IMR-90 (cell line): ENCODE data around the gene AURKA. TPM values are rescaled to one million over a fixed set of nuclear protein-coding genes. Genes with fewer than 3 reads are reported as not detected.

Experiments
- ATAC-seq: fragments of 200-7000 bp; cut with Tn5 transposase; 2 replicates; pipeline ENCODE4 v1.9.1; 2020; ENCODE audit warnings: low read depth, mild to moderate bottlenecking, moderate library complexity
- BruUV-seq: library from RNA; stranded (reverse); fragments of 400-500 nt; replicated peaks from 2 replicates; lab custom pipeline; 2021; lab: Mats Ljungman, UMichigan
- CTCF ChIA-PET: fragments of 300-600 bp; formaldehyde crosslinking; extraction: SDS; loops from one replicate; lab custom pipeline; 2021; ENCODE audit warnings: antibody characterized with exemption; lab: Yijun Ruan, JAX
- POLR2A ChIA-PET: fragments of 300-600 bp; sonication (Branson Sonifier 250); formaldehyde crosslinking; loops from one replicate; lab custom pipeline; 2022; ENCODE audit warnings: antibody characterized with exemption; ENCODE audit not compliant: unreplicated experiment; lab: Charles Lee
- DNase-seq: peaks from one replicate; pipeline ENCODE4 v3.0.0; 2013
- H2AFZ ChIP-seq: replicated peaks from 2 replicates; pipeline ENCODE3; 2013; ENCODE audit warnings: low read length, mild to moderate bottlenecking; ENCODE audit not compliant: poor library complexity
- H2AK5ac ChIP-seq: 2 replicates; pipeline ENCODE4 v1.6.1; 2013; ENCODE audit warnings: low read depth, low read length, inconsistent platforms
- H2AK9ac ChIP-seq: replicated peaks from 2 replicates; pipeline ENCODE3; 2013; ENCODE audit warnings: mild to moderate bottlenecking, low read depth, low read length, moderate library complexity; ENCODE audit not compliant: poor library complexity
- H2BK120ac ChIP-seq: 2 replicates; pipeline ENCODE4 v1.6.1; 2013; ENCODE audit warnings: low read depth, low read length, inconsistent platforms
- H2BK15ac ChIP-seq: 3 replicates; pipeline ENCODE4 v1.6.1; 2013; ENCODE audit warnings: low read depth, low read length, inconsistent platforms
- H2BK20ac ChIP-seq: 2 replicates; pipeline ENCODE4 v1.6.1; 2013; ENCODE audit warnings: low read depth, mild to moderate bottlenecking, inconsistent platforms, low read length, moderate library complexity
- H2BK5ac ChIP-seq: 2 replicates; pipeline ENCODE4 v1.6.1; 2013; ENCODE audit warnings: mild to moderate bottlenecking, low read depth, low read length, inconsistent platforms; ENCODE audit not compliant: poor library complexity, severe bottlenecking
- H3K14ac ChIP-seq: replicated peaks from 2 replicates; pipeline ENCODE4 v1.6.1; 2013; ENCODE audit warnings: low read depth, low read length, inconsistent platforms
- H3K18ac ChIP-seq: 2 replicates; pipeline ENCODE4 v1.6.1; 2013; ENCODE audit warnings: low read depth, low read length, control low read depth
- H3K23ac ChIP-seq: 2 replicates; pipeline ENCODE4 v1.6.1; 2013; ENCODE audit warnings: low read depth, low read length, inconsistent platforms
- H3K27ac ChIP-seq: 2 replicates; pipeline ENCODE4 v1.5.1; 2013; ENCODE audit warnings: mild to moderate bottlenecking, control low read depth, low read length; ENCODE audit not compliant: insufficient read depth
- H3K27me3 ChIP-seq: 2 replicates; pipeline ENCODE4 v1.6.1; 2013; ENCODE audit warnings: low read length; ENCODE audit not compliant: control insufficient read depth, insufficient read depth
- H3K36me3 ChIP-seq: 2 replicates; pipeline ENCODE4 v1.6.1; 2013; ENCODE audit warnings: low read length, mixed read lengths; ENCODE audit not compliant: control insufficient read depth, insufficient read depth
- H3K4ac ChIP-seq: 2 replicates; pipeline ENCODE4 v1.6.1; 2013; ENCODE audit warnings: low read depth, low read length, inconsistent platforms
- H3K4me1 ChIP-seq: 2 replicates; pipeline ENCODE4 v1.6.1; 2013; ENCODE audit warnings: low read length, mixed read lengths; ENCODE audit not compliant: control insufficient read depth, insufficient read depth
- H3K4me2 ChIP-seq: 2 replicates; pipeline ENCODE4 v1.6.1; 2013; ENCODE audit warnings: low read depth, mild to moderate bottlenecking, control low read depth, low read length, moderate library complexity
- H3K4me3 ChIP-seq: 2 replicates; pipeline ENCODE4 v1.5.1; 2013; ENCODE audit warnings: low read depth, mild to moderate bottlenecking, control low read depth, low read length, moderate library complexity; ENCODE audit not compliant: insufficient read depth
- H3K56ac ChIP-seq: 2 replicates; pipeline ENCODE4 v1.6.1; 2013; ENCODE audit warnings: low read length, inconsistent platforms; ENCODE audit not compliant: insufficient read depth; ENCODE audit errors: extremely low read depth
- H3K79me1 ChIP-seq, 2 experiments: 2 replicates each; pipeline ENCODE4 v1.6.1; 2013; ENCODE audit warnings: low read length in 2 of 2, inconsistent platforms in 1 of 2, low read depth in 1 of 2
- H3K9ac ChIP-seq: 2 replicates; pipeline ENCODE4 v1.6.1; 2013; ENCODE audit warnings: low read depth, low read length, control low read depth
- H3K9me1 ChIP-seq: 2 replicates; pipeline ENCODE4 v1.6.1; 2013; ENCODE audit warnings: low read length, inconsistent platforms; ENCODE audit not compliant: insufficient read depth
- H3K9me3 ChIP-seq: 2 replicates; pipeline ENCODE4 v1.6.1; 2013; ENCODE audit warnings: low read length; ENCODE audit not compliant: control insufficient read depth, insufficient read depth
- H4K20me1 ChIP-seq: 2 replicates; pipeline ENCODE4 v1.6.1; 2013; ENCODE audit warnings: low read length, inconsistent platforms; ENCODE audit not compliant: insufficient read depth
- H4K5ac ChIP-seq: 2 replicates; pipeline ENCODE4 v1.6.1; 2013; ENCODE audit warnings: mild to moderate bottlenecking, low read depth, low read length, control low read depth
- H4K8ac ChIP-seq, 2 experiments: 2 replicates each; pipeline ENCODE4 v1.6.1; 2013; ENCODE audit warnings: low read depth in 2 of 2, low read length in 2 of 2, control low read depth in 1 of 2, inconsistent platforms in 1 of 2
- H4K91ac ChIP-seq: 2 replicates; pipeline ENCODE4 v1.6.1; 2013; ENCODE audit warnings: low read depth, low read length, inconsistent platforms; ENCODE audit not compliant: insufficient read depth
- CEBPB ChIP-seq: IDR thresholded peaks from 2 replicates; pipeline ENCODE4 v1.6.1; 2012; ENCODE audit warnings: low read depth, low read length, improper control_type of control experiment
- MXI1 ChIP-seq: IDR thresholded peaks from 2 replicates; pipeline ENCODE4 v1.6.1; 2012; ENCODE audit warnings: low read depth, mild to moderate bottlenecking, low read length, moderate library complexity, borderline replicate concordance
- WGBS, 2 experiments: methylation state at CpG; one replicate each; pipeline versions ENCODE4 v1.1.5 to v1.1.7; 2013; ENCODE audit warnings: missing lambda C conversion rate in 2 of 2; ENCODE audit not compliant: insufficient read length in 1 of 2; ENCODE audit errors: extremely low coverage in 2 of 2; 5-methylcytosine and 5-hydroxymethylcytosine counted together
- dilution Hi-C: fragments of 300-500 bp; cut with HindIII; formaldehyde crosslinking; loops from one replicate; pipeline ENCODE4 v1.14.3; 2018; ENCODE audit warnings: low sequenced_read_pairs; ENCODE audit not compliant: unreplicated experiment
- in situ Hi-C: fragments of 300-500 bp; cut with MboI; formaldehyde crosslinking; loops from 3 replicates; pipeline ENCODE4 v1.14.3; 2019; ENCODE audit warnings: low sequenced_read_pairs, inconsistent platforms, mixed read lengths
- intact Hi-C: fragments of 100-400 bp; cut with micrococcal nuclease; formaldehyde crosslinking; loops from 2 replicates; pipeline ENCODE4 v1.10.0; 2022
- polyA plus RNA-seq, 3 experiments: library from polyadenylated mRNA; depleted of rRNA; stranded (reverse); fragments of >200 nt; gene quantifications; 2 replicates each; pipeline ENCODE4 v1.2.3, GENCODE V29; 2012; ENCODE audit warnings: low replicate concordance in 1 of 3
- total RNA-seq: library from RNA; depleted of rRNA; stranded (reverse); fragments of >200 nt; gene quantifications from 2 replicates; pipeline ENCODE4 v1.2.3, GENCODE V29; 2012

Gene AURKA
- total and polyA plus RNA-seq, 2 of the 4 experiments (the other 2 are of a cell fraction) = 68.0 to 83.3 TPM

- ChIA-PET CTCF (no interaction called here), POLR2A (no interaction called here)
- Histone ChIP-seq H3K56ac (no peak overlapping the region), H3K14ac (no peak overlapping the region; the same call in 1 of the 2 replicates), H2BK120ac (peak overlapping the region; percentile 79), H3K4me3 (no peak overlapping the region), H2AFZ (no peak overlapping the region), H3K27me3 (no peaks in the 10 kb centered on the region), H3K9me3 (no peaks in the 10 kb centered on the region), H3K27ac (peak overlapping the region; percentile 88; the same call in 1 of the 2 replicates), H3K36me3 (peaks cover 17% of the 10 kb centered on the region), H4K20me1 (no peaks in the 10 kb centered on the region), H2AK9ac (no peak overlapping the region), H4K8ac (peak overlapping the region; percentile 41 to 53), H3K79me1 (peaks cover 39 to 77% of the 10 kb centered on the region in 2 experiments), H3K4me1 (peaks cover 41% of the 10 kb centered on the region), H2AK5ac (0 out of 2 replicates have a peak overlapping the region, but pooled peaks have one; percentile 38), H4K91ac (peak overlapping the region; percentile 44; the same call in 1 of the 2 replicates), H2BK20ac (no peak overlapping the region), H2BK5ac (peak overlapping the region; percentile 83), H3K23ac (no peak overlapping the region; the same call in 1 of the 2 replicates), H3K9ac (0 out of 2 replicates have a peak overlapping the region, but pooled peaks have one; percentile 37), H3K9me1 (peaks cover 24% of the 10 kb centered on the region), H3K4ac (peak overlapping the region; percentile 63; the same call in 1 of the 2 replicates), H3K4me2 (peak overlapping the region; percentile 13; the same call in 1 of the 2 replicates), H3K18ac (peak overlapping the region; percentile 79), H4K5ac (peak overlapping the region; percentile 66; the same call in 1 of the 2 replicates), H2BK15ac (peak overlapping the region; percentile 11; the same call in 1 of the 3 replicates)
- TF ChIP-seq CEBPB (peak; percentile 36; the same call in 1 of the 2 replicates), MXI1 (no peak)
- DNase-seq = no peak
- no TSS peak for BruUV-seq
- dilution Hi-C loops (no loop called here), intact Hi-C loops (no loop called here), in situ Hi-C loops (no loop called here)
- no CpG with 5 or more reads among the region's 1 CpG for WGBS, 2 experiments
- ATAC-seq = no peak
Measured at GRCh38 chr20:56423886-56424285, 31.9 kb upstream of the AURKA start.
